HG02763 (cell line): ENCODE measurements around the gene HOXD9.

Source experiments
- ATAC-seq: cut with Tn5 transposase; IDR thresholded peaks from one replicate; pipeline ENCODE4 v1.9.1; 2021; ENCODE audit warnings: mild to moderate bottlenecking, moderate library complexity; ENCODE audit not compliant: unreplicated experiment

Gene HOXD9

GRCh38 chr2:176098366-176099158, 24.0 kb upstream of the HOXD9 start:
- no peak for ATAC-seq

- ATAC-seq, result no peak
These were observed 23.3 kb upstream of the HOXD9 start for GRCh38 chr2:176099159-176099727.

GRCh38 chr2:176099728-176100546, 22.6 kb upstream of the HOXD9 start, which contains the start of gene HOXD12:
HOXD12 (plus strand) TSS chr2:176099795; CDS start chr2:176099802, 7 bp downstream.
- no peak for ATAC-seq

GRCh38 chr2:176100547-176101140, 21.9 kb upstream of the HOXD9 start:
- no peak for ATAC-seq

- ATAC-seq, result no peak
These were observed 21.2 kb upstream of the HOXD9 start for GRCh38 chr2:176101216-176101830.

- no peak for ATAC-seq
These were observed 20.7 kb upstream of the HOXD9 start for GRCh38 chr2:176101842-176102241.

- no peak for ATAC-seq
These were observed 20.1 kb upstream of the HOXD9 start for GRCh38 chr2:176102309-176102866.

- no peak for ATAC-seq
These were observed 19.3 kb upstream of the HOXD9 start for GRCh38 chr2:176103194-176103593.

- no peak for ATAC-seq
These were observed 18.7 kb upstream of the HOXD9 start for GRCh38 chr2:176103742-176104315.

GRCh38 chr2:176104316-176105077, 18.0 kb upstream of the HOXD9 start:
- ATAC-seq, result no peak

GRCh38 chr2:176105078-176105729, 17.3 kb upstream of the HOXD9 start:
- no peak for ATAC-seq

- ATAC-seq, result no peak
These were observed 16.6 kb upstream of the HOXD9 start for GRCh38 chr2:176105730-176106580.

- no peak for ATAC-seq
These were observed 15.7 kb upstream of the HOXD9 start, which contains the start of gene HOXD11 for GRCh38 chr2:176106581-176107539. HOXD11 (plus strand) TSS chr2:176107280; CDS start chr2:176107356, 76 bp downstream.

GRCh38 chr2:176107731-176108181, 14.8 kb upstream of the HOXD9 start:
- no peak for ATAC-seq

GRCh38 chr2:176109192-176109901, 13.2 kb upstream of the HOXD9 start:
- no peak for ATAC-seq

GRCh38 chr2:176109946-176110345, 12.6 kb upstream of the HOXD9 start:
- no peak for ATAC-seq
